A673 (cell line): ENCODE data around the gene UHRF2.

Experiments
- CTCF ChIP-seq: fragments of 300-800, 200-600 bp; sonication (generic); conservative IDR thresholded peaks from 2 replicates; pipeline ENCODE4 v1.5.1; 2017; ENCODE audit warnings: low read depth, mild to moderate bottlenecking, antibody characterized with exemption, low read length, moderate library complexity, mixed read lengths
- EZH2 ChIP-seq: fragments of 200-600 bp; sonication (generic); IDR thresholded peaks from 2 replicates; pipeline ENCODE4 v1.6.1; 2017; ENCODE audit warnings: borderline replicate concordance, low read depth, mild to moderate bottlenecking, mixed read lengths, antibody characterized with exemption, low read length; ENCODE audit not compliant: poor library complexity, severe bottlenecking

- TF ChIP-seq CTCF = no peak
- no peak for TF ChIP-seq EZH2
These were observed 125.7 kb downstream of the UHRF2 start for GRCh38 chr9:6538666-6539071.
